Fibroblast of villous mesenchyme (primary cell): Measurements from ENCODE around the gene COX19. TPM values are rescaled to one million over a fixed set of nuclear protein-coding genes. Genes with fewer than 3 reads are reported as not detected.
A peak's percentile ranks its signal among the peaks of the same experiment; 100 is the strongest.

Experiments
- DNase-seq: peaks from one replicate; pipeline ENCODE4 v3.0.0-alpha.2; 2010; ENCODE audit warnings: low read depth
- H3K4me3 ChIP-seq: 2 replicates; pipeline ENCODE4 v1.5.1; 2011; ENCODE audit warnings: low read depth, mild to moderate bottlenecking, low read length
- CTCF ChIP-seq: IDR thresholded peaks from 2 replicates; pipeline ENCODE4 v1.5.1; 2012; ENCODE audit warnings: low read depth, mild to moderate bottlenecking, low read length; ENCODE audit not compliant: insufficient read depth
- total RNA-seq: library from RNA; depleted of rRNA; stranded (reverse); fragments of >200 nt; gene quantifications from 2 replicates; pipeline ENCODE4 v1.2.3, GENCODE V29; 2012

COX19 gene
- total RNA-seq, 1 donor = 8.2 TPM

GRCh38 chr7:968205-969105 is 6.9 kb downstream of the COX19 start:
- TF ChIP-seq CTCF = no peak
- DNase-seq = no peak
- H3K4me3 ChIP-seq = no peak overlapping the region

GRCh38 chr7:967361-968082 is 7.8 kb downstream of the COX19 start:
- H3K4me3 ChIP-seq = no peak overlapping the region
- no peak for TF ChIP-seq CTCF
- DNase-seq = no peak

GRCh38 chr7:966291-967069 is 8.9 kb downstream of the COX19 start:
- no peak for DNase-seq
- no peak overlapping the region for H3K4me3 ChIP-seq
- no peak for TF ChIP-seq CTCF

GRCh38 chr7:964401-965231 is 10.7 kb downstream of the COX19 start:
- peak; percentile 18 for TF ChIP-seq CTCF
- H3K4me3 ChIP-seq = no peak overlapping the region
- DNase-seq = peak; percentile 75

GRCh38 chr7:963236-964078 is 11.9 kb downstream of the COX19 start:
- DNase-seq = no peak
- H3K4me3 ChIP-seq = no peak overlapping the region
- no peak for TF ChIP-seq CTCF
